LNCAP (cell line): ENCODE measurements around the gene HMGXB4.

Experiments used
- CTCF ChIP-seq: fragments of 450-650 bp; IDR thresholded peaks from 2 replicates; pipeline ENCODE4 v1.5.1; 2017; ENCODE audit warnings: mild to moderate bottlenecking

The HMGXB4 gene

GRCh38 chr22:35314161-35314942 lies 57.1 kb downstream of the HMGXB4 start:
- TF ChIP-seq CTCF, result no peak

DNA sequence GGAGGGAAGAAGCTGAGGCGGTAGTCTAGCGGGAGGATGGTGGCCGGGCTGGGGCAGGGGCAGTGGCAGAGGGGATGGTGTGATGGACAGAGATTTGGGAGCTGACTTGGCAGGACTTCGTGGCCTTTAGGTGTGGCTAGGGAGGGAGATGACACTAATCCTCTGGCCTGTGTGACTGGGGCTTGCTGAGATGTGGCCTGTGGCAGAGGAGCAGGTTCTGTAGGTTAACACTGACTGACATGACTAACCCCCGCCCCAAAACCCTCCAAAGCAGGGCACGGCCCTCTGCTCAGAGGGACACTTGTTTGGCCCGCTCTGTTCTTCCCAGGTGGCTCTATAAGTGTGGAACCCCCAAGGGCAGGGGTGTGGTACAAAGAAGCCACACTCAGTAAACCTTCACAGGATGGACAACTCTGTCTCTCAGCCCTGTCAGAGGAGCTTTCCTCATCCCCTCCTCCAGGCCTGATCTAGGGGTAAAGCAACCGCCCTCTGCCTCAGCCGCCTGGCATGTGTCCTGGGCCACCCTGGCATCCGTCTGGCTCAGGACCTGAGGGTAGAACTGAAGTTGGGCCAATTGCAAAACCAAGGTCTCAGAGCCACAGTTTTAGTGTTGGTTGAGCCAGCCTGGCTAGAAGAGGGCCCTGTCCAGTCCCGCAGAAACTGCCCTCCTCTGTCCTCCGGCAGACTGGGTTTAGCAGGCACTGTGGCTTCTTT lies 58.0 kb downstream of the HMGXB4 start:
- no peak for TF ChIP-seq CTCF

DNA sequence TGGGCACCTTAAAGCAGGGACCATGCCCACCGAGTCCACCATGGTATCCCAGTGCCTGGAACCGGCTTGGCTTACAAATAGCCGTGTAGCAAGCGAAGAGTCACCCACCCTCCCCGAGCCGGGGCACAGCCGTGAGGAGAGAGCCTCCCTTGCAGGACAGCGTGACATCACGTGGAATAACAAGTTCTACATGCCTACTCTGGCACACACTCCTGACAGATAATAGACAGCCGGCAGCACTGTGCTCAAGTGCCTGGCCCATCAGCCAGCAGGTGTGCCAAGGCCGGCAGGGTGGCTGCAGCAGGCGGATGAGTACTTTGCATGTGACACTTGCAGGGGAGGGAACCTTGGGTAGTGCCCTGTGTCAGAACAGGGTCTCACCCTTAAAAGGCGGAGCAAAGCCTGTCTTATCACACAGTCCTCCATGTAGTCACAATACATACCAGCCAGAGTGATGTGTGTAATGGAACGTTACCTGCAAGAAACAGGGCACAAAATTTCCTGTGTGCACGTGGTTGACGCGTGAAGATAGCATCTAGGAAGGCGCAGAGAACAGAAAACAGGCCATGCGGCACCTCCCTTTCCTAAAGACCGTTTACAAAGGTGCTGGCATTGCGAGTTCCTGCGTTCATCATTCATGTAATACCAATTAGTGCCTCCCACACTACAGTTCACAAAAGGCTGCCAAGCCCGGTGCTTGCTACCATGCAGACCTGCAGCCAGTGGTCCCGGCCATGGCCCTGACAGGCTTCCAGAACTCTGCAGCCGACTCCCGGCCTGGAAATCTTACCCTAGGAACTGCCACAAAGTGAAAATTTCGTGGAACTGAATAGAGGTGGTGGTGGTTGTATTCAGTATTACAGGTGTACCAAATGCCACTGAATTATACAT lies 58.8 kb downstream of the HMGXB4 start:
- TF ChIP-seq CTCF, result no peak

- TF ChIP-seq CTCF, result no peak
Observed at GRCh38 chr22:35316751-35317150, 59.5 kb downstream of the HMGXB4 start.

- TF ChIP-seq CTCF, result no peak
Observed at GRCh38 chr22:35317680-35318290, 60.5 kb downstream of the HMGXB4 start.

DNA sequence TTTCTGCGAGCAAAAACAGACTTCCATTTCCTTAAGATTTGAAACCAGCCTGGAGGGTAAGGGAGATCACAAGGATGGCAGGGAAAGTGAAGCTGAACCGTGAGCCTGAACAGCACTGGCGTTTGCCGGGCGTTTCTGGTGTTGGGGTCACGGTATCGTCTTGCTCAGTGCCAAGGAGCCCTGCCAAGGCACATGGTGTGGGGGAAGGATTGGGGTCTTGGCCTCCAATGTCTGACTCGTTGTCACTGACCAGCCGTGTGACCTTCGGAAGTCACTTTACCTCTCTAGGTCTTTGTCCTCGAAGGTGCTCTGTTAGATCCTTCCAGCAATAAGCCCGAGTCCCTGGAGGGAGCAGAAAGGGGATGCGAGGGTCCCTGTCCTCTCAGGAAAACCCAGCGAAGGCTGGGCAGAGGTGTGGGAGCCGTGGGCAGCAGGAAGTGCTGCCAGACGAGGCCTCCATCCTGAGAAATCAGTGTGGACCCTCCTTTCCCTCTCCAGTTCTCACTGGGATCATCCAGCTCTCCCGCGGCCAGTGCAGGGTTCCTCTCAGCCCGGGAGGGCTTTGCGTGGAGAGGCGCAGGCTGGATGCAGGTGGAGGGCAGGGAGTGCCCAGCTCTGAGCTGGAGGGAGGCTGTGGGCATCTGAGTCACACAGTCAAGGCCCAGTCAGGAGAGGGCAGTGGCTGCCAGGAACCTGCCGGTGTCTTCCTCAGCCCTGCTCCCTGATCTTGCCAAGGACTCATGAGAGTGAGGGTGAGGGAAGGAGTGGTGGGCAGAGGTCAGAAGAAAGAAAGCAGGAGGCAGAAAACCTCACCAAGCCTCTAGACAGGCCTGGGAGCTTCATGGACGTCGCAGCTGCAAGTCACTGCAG lies 61.3 kb downstream of the HMGXB4 start:
- TF ChIP-seq CTCF, result no peak
